ENCODE results near the gene ATOH8. TPM values are rescaled to one million over a fixed set of nuclear protein-coding genes. Genes with fewer than 3 reads are reported as not detected.

Gene ATOH8
- polyA plus RNA-seq, 1 of the 3 experiments (the other 2 are of a cell fraction), result 5.6 TPM

DNA sequence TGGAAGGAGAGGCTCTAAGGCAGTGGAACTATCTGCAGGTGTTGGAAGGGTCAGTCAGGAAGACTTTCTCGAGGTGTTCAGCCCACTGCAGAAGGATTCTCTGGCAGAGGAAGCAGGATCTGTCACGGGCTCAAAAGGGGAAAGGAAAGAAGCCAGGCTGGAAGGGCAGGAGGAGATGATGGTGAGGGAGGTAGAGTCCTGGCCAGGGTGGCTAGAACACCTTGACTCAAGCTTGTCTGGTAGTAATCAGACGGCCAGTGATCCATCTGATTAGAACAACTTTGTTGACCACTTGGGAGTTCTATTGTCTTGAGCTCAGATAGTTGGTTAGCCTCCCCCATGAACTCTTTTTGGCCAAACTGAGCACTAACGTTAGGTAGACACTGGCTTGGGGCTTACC is 9.7 kb upstream of the ATOH8 start:
- Histone ChIP-seq H3K9me3 (no peaks in the 10 kb centered on the region), H3K27me3 (ENCODE audit: insufficient read depth) (no peaks in the 10 kb centered on the region), H3K9ac (no peak overlapping the region), H3F3A (replicated peaks; ENCODE audit: insufficient read depth) (peaks cover 21% of the 10 kb centered on the region), H2AFZ (ENCODE audit: low read depth) (0 out of 2 replicates have a peak overlapping the region, but pooled peaks have one; percentile 22), H3K36me3 (replicated peaks in 1 of 2; ENCODE audit: control insufficient read depth in 1 of 2, insufficient read depth in 2 of 2, low read length in 1 of 2) (no peaks in the 10 kb centered on the region), H3K4me3 (ENCODE audit: low read depth in 2 of 2, low read length in 1 of 2) (no peak overlapping the region), H3K4me2 (peak overlapping the region; percentile 35), H4K20me1 (ENCODE audit: insufficient read depth) (no peaks in the 10 kb centered on the region), H3K4me1 (ENCODE audit: control insufficient read depth in 1 of 2, insufficient read depth in 2 of 2, low read depth in 1 of 2, low read length in 1 of 2) (peaks cover 44 to 55% of the 10 kb centered on the region in 2 experiments), H3K9me2 (no peaks in the 10 kb centered on the region), H3K79me2 (ENCODE audit: insufficient read depth) (no peaks in the 10 kb centered on the region), H3K27ac (ENCODE audit: low read depth in 2 of 2, low read length in 1 of 2) (peak overlapping the region in 1 of 2 experiments; percentile 3; a peak in 1 of 4 replicates)
- no peak for DNase-seq
- WGBS (ENCODE audit: low lambda C conversion rate), result 86% methylated on average over 4 of the region's 4 CpGs
- TF ChIP-seq EP300 (IDR thresholded peaks at IDR 0.05; ENCODE audit: borderline replicate concordance in 1 of 2, low read depth in 1 of 2, low read length in 1 of 2), result no peak
- TF ChIP-seq, protein P1, sequence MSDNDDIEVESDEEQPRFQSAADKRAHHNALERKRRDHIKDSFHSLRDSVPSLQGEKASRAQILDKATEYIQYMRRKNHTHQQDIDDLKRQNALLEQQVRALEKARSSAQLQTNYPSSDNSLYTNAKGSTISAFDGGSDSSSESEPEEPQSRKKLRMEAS (IDR thresholded peaks at IDR 0.05; ENCODE audit: low read depth), result no peak
- TF ChIP-seq, protein P2, sequence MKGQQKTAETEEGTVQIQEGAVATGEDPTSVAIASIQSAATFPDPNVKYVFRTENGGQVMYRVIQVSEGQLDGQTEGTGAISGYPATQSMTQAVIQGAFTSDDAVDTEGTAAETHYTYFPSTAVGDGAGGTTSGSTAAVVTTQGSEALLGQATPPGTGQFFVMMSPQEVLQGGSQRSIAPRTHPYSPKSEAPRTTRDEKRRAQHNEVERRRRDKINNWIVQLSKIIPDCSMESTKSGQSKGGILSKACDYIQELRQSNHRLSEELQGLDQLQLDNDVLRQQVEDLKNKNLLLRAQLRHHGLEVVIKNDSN (IDR thresholded peaks at IDR 0.05; ENCODE audit: borderline replicate concordance, low read depth), result no peak
- TF ChIP-seq, protein P3, sequence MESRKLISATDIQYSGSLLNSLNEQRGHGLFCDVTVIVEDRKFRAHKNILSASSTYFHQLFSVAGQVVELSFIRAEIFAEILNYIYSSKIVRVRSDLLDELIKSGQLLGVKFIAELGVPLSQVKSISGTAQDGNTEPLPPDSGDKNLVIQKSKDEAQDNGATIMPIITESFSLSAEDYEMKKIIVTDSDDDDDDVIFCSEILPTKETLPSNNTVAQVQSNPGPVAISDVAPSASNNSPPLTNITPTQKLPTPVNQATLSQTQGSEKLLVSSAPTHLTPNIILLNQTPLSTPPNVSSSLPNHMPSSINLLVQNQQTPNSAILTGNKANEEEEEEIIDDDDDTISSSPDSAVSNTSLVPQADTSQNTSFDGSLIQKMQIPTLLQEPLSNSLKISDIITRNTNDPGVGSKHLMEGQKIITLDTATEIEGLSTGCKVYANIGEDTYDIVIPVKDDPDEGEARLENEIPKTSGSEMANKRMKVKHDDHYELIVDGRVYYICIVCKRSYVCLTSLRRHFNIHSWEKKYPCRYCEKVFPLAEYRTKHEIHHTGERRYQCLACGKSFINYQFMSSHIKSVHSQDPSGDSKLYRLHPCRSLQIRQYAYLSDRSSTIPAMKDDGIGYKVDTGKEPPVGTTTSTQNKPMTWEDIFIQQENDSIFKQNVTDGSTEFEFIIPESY (IDR thresholded peaks at IDR 0.05; ENCODE audit: borderline replicate concordance, low read depth), result no peak
- no peak for TF ChIP-seq MXI1 (IDR thresholded peaks at IDR 0.05; ENCODE audit: low read depth, low read length)
- TF ChIP-seq TEAD4 (IDR thresholded peaks at IDR 0.05; ENCODE audit: borderline replicate concordance, insufficient read depth), result no peak
- no peak for TF ChIP-seq GATA2 (CRISPR knock-in tag; IDR thresholded peaks at IDR 0.05)
- TF ChIP-seq, protein P4, sequence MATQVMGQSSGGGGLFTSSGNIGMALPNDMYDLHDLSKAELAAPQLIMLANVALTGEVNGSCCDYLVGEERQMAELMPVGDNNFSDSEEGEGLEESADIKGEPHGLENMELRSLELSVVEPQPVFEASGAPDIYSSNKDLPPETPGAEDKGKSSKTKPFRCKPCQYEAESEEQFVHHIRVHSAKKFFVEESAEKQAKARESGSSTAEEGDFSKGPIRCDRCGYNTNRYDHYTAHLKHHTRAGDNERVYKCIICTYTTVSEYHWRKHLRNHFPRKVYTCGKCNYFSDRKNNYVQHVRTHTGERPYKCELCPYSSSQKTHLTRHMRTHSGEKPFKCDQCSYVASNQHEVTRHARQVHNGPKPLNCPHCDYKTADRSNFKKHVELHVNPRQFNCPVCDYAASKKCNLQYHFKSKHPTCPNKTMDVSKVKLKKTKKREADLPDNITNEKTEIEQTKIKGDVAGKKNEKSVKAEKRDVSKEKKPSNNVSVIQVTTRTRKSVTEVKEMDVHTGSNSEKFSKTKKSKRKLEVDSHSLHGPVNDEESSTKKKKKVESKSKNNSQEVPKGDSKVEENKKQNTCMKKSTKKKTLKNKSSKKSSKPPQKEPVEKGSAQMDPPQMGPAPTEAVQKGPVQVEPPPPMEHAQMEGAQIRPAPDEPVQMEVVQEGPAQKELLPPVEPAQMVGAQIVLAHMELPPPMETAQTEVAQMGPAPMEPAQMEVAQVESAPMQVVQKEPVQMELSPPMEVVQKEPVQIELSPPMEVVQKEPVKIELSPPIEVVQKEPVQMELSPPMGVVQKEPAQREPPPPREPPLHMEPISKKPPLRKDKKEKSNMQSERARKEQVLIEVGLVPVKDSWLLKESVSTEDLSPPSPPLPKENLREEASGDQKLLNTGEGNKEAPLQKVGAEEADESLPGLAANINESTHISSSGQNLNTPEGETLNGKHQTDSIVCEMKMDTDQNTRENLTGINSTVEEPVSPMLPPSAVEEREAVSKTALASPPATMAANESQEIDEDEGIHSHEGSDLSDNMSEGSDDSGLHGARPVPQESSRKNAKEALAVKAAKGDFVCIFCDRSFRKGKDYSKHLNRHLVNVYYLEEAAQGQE (IDR thresholded peaks at IDR 0.05; ENCODE audit: low read depth, low read length), result no peak
- no peak for TF ChIP-seq SIN3A (IDR thresholded peaks at IDR 0.05; ENCODE audit: borderline replicate concordance, low read depth, low read length)
- TF ChIP-seq POLR2AphosphoS5 (IDR thresholded peaks at IDR 0.05; ENCODE audit: low read depth, low read length), result no peak
- POLR2A ChIA-PET, result no interaction called here
- CTCF ChIA-PET, result interaction anchor here (0.7 to 34.7 kb wide), 8 partner anchors 11 to 64 kb away, joined by 3 to 626 read pairs (median 9); partner anchors contain the start of gene ATOH8

All from SK-N-SH (cell line).